Gastroesophageal sphincter (tissue), 4 donors: ENCODE measurements around the gene TTC39C. TPM values are rescaled to one million over a fixed set of nuclear protein-coding genes. Genes with fewer than 3 reads are reported as not detected.

ENCODE experiments used
- ATAC-seq: fragments of 150-250 bp; one replicate; pipeline ENCODE4 v1.9.1; 2016; ENCODE audit warnings: mild to moderate bottlenecking, moderate library complexity
- H3K27ac ChIP-seq, 4 donors: fragments of 200-600 bp; sonication (generic) in 3 of 4; 1 replicate in 3 of 4; 2 replicates in 1 of 4; pipeline ENCODE4 v1.5.1; 2016 to 2019
- H3K27me3 ChIP-seq: fragments of 200-600 bp; sonication (generic); one replicate; pipeline ENCODE4 v1.5.1; 2019
- H3K36me3 ChIP-seq, 2 donors: fragments of 200-600 bp; sonication (generic); one replicate each; pipeline ENCODE4 v1.5.1; 2019; ENCODE audit warnings: control low read depth in 1 of 2
- H3K4me1 ChIP-seq, 3 donors: fragments of 200-600 bp; sonication (generic); 1 replicate in 2 of 3; 2 replicates in 1 of 3; pipeline ENCODE4 v1.5.1; 2016 to 2019; ENCODE audit warnings: control low read depth in 2 of 3
- H3K4me3 ChIP-seq, 2 donors: fragments of 200-600 bp; sonication (generic); one replicate each; pipeline ENCODE4 v1.5.1; 2019; ENCODE audit warnings: mild to moderate bottlenecking in 1 of 2, moderate library complexity in 1 of 2
- H3K9me3 ChIP-seq, 3 donors: fragments of 200-600 bp; sonication (generic); one replicate each; pipeline ENCODE4 v1.5.1; 2017 to 2019; ENCODE audit warnings: control low read depth in 2 of 3
- EP300 ChIP-seq: sonication (generic); formaldehyde crosslinking; IDR thresholded peaks from one replicate; pipeline ENCODE4 v1.6.1; 2017; ENCODE audit warnings: antibody characterized with exemption, mild to moderate bottlenecking
- POLR2A ChIP-seq, 2 donors: fragments of 450-650 bp; IDR thresholded peaks; one replicate each; pipeline ENCODE4 v1.6.1; 2017; ENCODE audit warnings: antibody characterized with exemption in 2 of 2, mild to moderate bottlenecking in 2 of 2, moderate library complexity in 1 of 2
- POLR2AphosphoS5 ChIP-seq: sonication (generic); formaldehyde crosslinking; IDR thresholded peaks from one replicate; pipeline ENCODE4 v1.6.1; 2017; ENCODE audit warnings: antibody characterized with exemption
- WGBS, 2 donors: methylation state at CpG; one replicate each; pipeline ENCODE4 v1.1.5; 2018; ENCODE audit warnings: low coverage in 1 of 2; 5-methylcytosine and 5-hydroxymethylcytosine counted together
- total RNA-seq, 4 donors: library from RNA; depleted of rRNA; stranded (reverse); fragments of >200 nt; gene quantifications; one replicate each; pipeline ENCODE4 v1.1.0, GENCODE V29; 2016
- TF ChIP-seq, protein P1 (sequence below), 4 experiments: fragments of 200-600 bp in 2 of 4; fragments of 450-650 bp in 2 of 4; sonication (generic) in 1 of 4; IDR thresholded peaks; one replicate each; pipeline ENCODE4 v1.5.1; 2017 to 2019; ENCODE audit warnings: antibody characterized with exemption in 4 of 4, mild to moderate bottlenecking in 2 of 4, moderate library complexity in 2 of 4

TTC39C gene
- total RNA-seq, 4 donors from 2014 or later, result 20.9 to 37.7 (median 33.6) TPM

DNA sequence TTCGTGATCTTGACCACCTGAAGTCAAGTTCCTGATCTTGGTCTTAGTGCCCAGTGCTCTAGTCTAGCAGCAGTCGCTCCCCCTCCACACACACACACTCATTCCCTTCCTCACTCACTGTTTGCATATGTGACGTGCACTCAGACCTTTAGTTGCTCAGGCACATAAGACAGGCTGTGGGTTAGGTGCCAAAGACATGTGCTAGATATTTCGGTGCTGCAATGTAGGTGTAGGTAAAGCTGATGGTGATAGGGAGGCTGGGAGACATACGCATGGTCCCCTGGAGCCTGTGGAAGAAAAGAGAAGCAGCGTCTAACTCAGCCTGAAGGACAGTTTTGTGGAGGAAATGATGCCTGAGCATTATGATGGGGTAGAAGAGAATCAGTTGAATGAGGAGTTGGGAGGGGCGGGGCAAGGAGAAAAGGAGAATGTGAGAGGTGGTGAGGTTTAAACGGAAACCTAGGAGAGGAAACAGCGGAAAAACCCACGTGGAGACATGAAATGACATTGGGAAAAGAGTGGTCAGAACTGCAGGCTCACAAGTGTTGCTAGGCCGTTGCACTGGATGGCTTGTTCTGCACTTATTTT is 3.8 kb downstream of the TTC39C start:
- ATAC-seq, result no peak
- peaks cover 0 to 37% (median 0%) of the 10 kb centered on the region in 3 donors for H3K4me1 ChIP-seq
- WGBS, 2 donors, result 79 to 80% methylated on average over 4 to 8 of the region's 11 CpGs
- no peaks in the 10 kb centered on the region for H3K27me3 ChIP-seq
- TF ChIP-seq, protein P1, sequence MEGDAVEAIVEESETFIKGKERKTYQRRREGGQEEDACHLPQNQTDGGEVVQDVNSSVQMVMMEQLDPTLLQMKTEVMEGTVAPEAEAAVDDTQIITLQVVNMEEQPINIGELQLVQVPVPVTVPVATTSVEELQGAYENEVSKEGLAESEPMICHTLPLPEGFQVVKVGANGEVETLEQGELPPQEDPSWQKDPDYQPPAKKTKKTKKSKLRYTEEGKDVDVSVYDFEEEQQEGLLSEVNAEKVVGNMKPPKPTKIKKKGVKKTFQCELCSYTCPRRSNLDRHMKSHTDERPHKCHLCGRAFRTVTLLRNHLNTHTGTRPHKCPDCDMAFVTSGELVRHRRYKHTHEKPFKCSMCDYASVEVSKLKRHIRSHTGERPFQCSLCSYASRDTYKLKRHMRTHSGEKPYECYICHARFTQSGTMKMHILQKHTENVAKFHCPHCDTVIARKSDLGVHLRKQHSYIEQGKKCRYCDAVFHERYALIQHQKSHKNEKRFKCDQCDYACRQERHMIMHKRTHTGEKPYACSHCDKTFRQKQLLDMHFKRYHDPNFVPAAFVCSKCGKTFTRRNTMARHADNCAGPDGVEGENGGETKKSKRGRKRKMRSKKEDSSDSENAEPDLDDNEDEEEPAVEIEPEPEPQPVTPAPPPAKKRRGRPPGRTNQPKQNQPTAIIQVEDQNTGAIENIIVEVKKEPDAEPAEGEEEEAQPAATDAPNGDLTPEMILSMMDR (IDR thresholded peaks at IDR 0.05), result no peak
- TF ChIP-seq EP300 (no peak), POLR2A (IDR thresholded peaks at IDR 0.05) (no peak), POLR2AphosphoS5 (no peak)
- no peak overlapping the region for H3K27ac ChIP-seq
- H3K9me3 ChIP-seq, result no peaks in the 10 kb centered on the region
- peaks cover 0 to 15% of the 10 kb centered on the region in 2 donors for H3K36me3 ChIP-seq
- no peak overlapping the region for H3K4me3 ChIP-seq

DNA sequence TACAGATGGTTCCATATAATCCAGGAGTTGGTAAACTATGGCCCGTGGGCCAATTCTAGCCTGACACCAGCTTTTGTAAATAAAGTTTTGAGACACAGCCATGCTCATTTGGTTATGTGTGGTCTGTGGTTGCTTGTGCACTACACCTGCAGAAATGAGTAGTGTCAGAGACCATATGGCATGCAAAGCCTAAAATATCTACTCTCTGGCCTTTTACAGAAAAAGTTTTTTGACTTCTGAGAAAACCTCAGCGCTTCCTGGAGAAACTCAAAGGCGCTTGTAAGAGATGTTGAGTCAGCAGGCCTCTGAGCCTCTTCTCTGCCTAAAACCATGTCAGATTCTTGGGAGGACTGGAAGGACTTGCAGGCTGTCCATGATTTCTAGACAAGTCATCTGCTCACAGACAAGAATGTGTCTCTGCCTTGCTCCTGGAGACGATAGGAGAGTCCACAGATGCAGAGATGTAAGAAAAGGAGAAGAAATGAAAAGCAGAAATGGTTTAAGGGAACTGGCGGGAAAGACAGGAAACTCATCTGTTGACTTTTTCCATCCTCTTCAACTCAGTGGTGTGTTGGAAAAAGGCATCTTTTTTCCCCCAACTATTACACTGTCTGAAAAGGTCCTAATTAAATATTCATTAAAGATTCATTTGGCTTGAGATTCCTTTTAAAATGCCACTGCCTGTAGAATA is 5.2 kb downstream of the TTC39C start:
- H3K4me3 ChIP-seq, result no peak overlapping the region
- peaks cover 0 to 15% of the 10 kb centered on the region in 2 donors for H3K36me3 ChIP-seq
- H3K4me1 ChIP-seq, result peaks cover 0 to 30% (median 0%) of the 10 kb centered on the region in 3 donors
- no peak for ATAC-seq
- 81 to 92% methylated on average over 5 of the region's 5 CpGs for WGBS, 2 donors
- no peaks in the 10 kb centered on the region for H3K27me3 ChIP-seq
- no peaks in the 10 kb centered on the region for H3K9me3 ChIP-seq
- H3K27ac ChIP-seq, result no peak overlapping the region
- TF ChIP-seq EP300, result no peak
- TF ChIP-seq POLR2AphosphoS5, result no peak
- TF ChIP-seq, protein P1 (IDR thresholded peaks at IDR 0.05), result no peak
- no peak for TF ChIP-seq POLR2A (IDR thresholded peaks at IDR 0.05)

DNA sequence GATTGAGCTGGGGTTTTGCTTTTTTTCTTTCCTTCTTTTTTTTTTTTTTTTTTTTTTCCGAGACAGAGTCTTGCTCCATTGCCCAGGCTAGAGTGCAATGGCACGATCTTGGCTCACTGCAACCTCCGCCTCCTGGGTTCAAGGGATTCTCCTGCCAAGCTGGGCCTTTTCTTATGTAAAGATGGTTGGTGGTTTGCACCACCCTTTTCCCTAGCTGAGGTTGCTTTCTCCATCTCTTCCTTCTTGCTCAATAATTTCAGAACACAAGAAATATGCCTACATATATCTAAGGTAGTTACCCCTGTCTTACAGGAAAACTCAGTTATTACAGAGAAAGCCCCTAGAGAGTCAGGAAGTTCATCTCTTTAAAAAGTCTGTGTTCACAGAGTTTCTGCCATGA is 7.0 kb downstream of the TTC39C start:
- Histone ChIP-seq H3K36me3 (peaks cover 0 to 15% of the 10 kb centered on the region in 2 donors), H3K4me1 (peaks cover 0 to 22% (median 0%) of the 10 kb centered on the region in 3 donors), H3K27me3 (no peaks in the 10 kb centered on the region), H3K4me3 (no peak overlapping the region), H3K27ac (no peak overlapping the region), H3K9me3 (no peaks in the 10 kb centered on the region)
- WGBS, 2 donors, result 92 to 100% methylated on average over 1 to 2 of the region's 3 CpGs
- no peak for ATAC-seq
- TF ChIP-seq POLR2A (IDR thresholded peaks at IDR 0.05) (no peak), POLR2AphosphoS5 (no peak), EP300 (no peak)
- TF ChIP-seq, protein P1 (IDR thresholded peaks at IDR 0.05), result no peak

DNA sequence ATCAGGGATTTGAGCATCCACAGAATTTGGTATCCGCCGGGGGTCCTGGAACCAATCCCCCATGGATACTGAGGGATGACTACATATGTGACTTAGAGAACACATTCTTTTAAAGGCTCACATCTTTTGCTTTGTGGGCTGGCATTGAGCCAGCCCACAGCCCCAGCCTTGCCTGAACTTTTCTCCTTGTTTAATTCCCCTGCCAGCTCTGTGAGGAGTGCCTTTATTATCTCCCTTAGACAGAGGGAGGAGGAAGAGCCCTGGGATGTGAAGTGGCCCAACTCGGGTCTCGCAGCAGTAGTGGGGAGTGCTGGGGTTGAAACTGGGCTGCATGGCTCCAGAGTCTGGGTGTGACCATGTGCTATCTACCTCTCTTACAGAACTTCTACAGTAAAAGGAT is 7.6 kb downstream of the TTC39C start:
- WGBS, 2 donors, result 64 to 93% methylated on average over 2 of the region's 4 CpGs
- peaks cover 0 to 15% of the 10 kb centered on the region in 2 donors for H3K36me3 ChIP-seq
- H3K4me3 ChIP-seq, result no peak overlapping the region
- H3K9me3 ChIP-seq, result no peaks in the 10 kb centered on the region
- H3K4me1 ChIP-seq, result peaks cover 0 to 22% (median 0%) of the 10 kb centered on the region in 3 donors
- no peak overlapping the region for H3K27ac ChIP-seq
- TF ChIP-seq EP300 (no peak), POLR2A (IDR thresholded peaks at IDR 0.05) (no peak), POLR2AphosphoS5 (no peak)
- TF ChIP-seq, protein P1 (IDR thresholded peaks at IDR 0.05), result no peak
- no peaks in the 10 kb centered on the region for H3K27me3 ChIP-seq
- ATAC-seq, result no peak
